Urinary bladder (tissue), 4 donors: ENCODE measurements around the gene C17orf78. TPM values are rescaled to one million over a fixed set of nuclear protein-coding genes. Genes with fewer than 3 reads are reported as not detected.

Experiments
- DNase-seq: peaks from one replicate; pipeline ENCODE4 v3.0.0-alpha.2; 2015; ENCODE audit errors: extremely low spot score
- H3K27ac ChIP-seq: one replicate; pipeline ENCODE4 v1.5.1; 2013; ENCODE audit warnings: low read depth, mild to moderate bottlenecking, moderate library complexity
- H3K36me3 ChIP-seq: one replicate; pipeline ENCODE4 v1.6.1; 2013; ENCODE audit warnings: mild to moderate bottlenecking, moderate library complexity; ENCODE audit not compliant: insufficient read depth
- H3K4me1 ChIP-seq: one replicate; pipeline ENCODE4 v1.6.1; 2013; ENCODE audit warnings: mild to moderate bottlenecking, moderate library complexity; ENCODE audit not compliant: insufficient read depth
- H3K4me3 ChIP-seq: one replicate; pipeline ENCODE4 v1.5.1; 2013; ENCODE audit warnings: low read depth, low read length
- WGBS: extraction: QIAGEN DNeasy Blood & Tissue Kit; methylation state at CpG from one replicate; pipeline ENCODE4 v1.1.7; 2013; 5-methylcytosine and 5-hydroxymethylcytosine counted together
- polyA plus RNA-seq: library from polyadenylated mRNA; stranded (reverse); fragments of 200-250 nt; gene quantifications from one replicate; pipeline ENCODE4 v1.2.3, GENCODE V29; 2013
- total RNA-seq: library from RNA; depleted of rRNA; stranded (reverse); fragments of >200 nt; gene quantifications from one replicate; pipeline ENCODE4 v1.2.3, GENCODE V29; 2014
- donor health status: healthy with polysubstance abuse.
- donor health status: healthy.

The C17orf78 gene
- total and polyA plus RNA-seq, 2 donors = not detected

DNA sequence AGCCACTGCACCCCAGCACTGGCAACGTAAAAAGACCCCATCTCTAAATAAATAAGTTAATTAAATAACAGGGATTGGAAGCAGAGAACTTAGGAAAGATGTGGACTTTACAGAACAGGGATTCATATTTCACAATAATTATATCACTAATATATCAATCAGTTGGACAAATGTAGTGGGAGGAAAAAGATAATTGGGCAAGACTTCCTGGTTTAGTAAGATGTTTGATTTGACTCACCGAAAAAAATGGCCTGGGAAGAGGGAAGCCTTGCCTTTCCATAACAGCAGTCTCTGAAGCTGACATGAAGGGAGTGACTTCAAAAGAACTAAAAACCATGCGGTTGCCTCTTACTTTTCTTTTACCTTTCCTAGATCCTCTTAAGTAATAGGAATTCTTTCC, 15.2 kb upstream of the C17orf78 start:
- DNase-seq = no peak
- Histone ChIP-seq H3K4me3 (no peak overlapping the region), H3K27ac (no peak overlapping the region), H3K36me3 (no peaks in the 10 kb centered on the region), H3K4me1 (no peaks in the 10 kb centered on the region)
- WGBS = 79% methylated on average over 3 of the region's 3 CpGs

DNA sequence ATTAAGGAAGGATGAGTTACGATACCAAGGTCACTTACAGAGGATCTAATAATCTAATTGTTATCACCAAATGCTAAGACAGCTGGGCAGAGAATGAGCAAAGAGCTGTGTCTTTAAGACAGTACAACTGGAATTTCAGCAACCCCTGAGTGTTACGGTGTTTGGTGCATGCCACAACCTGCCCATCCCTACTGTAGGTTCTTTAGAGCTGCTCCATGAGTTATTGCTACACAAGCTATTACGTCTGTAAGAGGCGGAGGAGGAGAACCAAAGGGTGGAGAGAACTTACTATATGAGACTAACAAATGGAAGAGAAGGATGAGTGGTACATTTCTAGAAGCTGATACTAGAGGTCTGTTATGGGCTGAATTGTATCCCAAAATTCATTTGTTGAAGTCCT, 14.2 kb upstream of the C17orf78 start:
- Histone ChIP-seq H3K4me1 (no peaks in the 10 kb centered on the region), H3K4me3 (no peak overlapping the region), H3K27ac (no peak overlapping the region), H3K36me3 (no peaks in the 10 kb centered on the region)
- DNase-seq = peak; percentile 74
- 90% methylated on average over 4 of the region's 4 CpGs for WGBS

DNA sequence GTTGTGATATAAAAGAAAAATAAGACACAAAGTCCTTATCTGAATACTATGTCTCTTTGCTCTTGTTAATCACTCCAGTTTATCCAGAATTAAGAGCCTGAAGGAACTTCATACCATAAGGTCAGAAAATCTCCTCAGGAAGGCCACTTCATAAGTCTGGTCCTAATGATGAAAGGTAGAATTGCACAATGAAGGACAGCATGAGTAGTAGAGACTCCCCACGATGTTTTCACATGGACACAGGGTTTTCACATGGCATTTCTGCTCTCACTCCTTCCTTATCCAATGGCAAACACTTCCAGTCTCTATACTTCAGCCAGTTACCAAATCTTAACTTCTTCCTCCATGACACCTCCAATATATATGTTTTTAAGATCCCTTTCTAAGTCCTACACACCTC, 10.2 kb upstream of the C17orf78 start:
- no peak overlapping the region for H3K4me3 ChIP-seq
- peaks cover 3% of the 10 kb centered on the region for H3K36me3 ChIP-seq
- no peak overlapping the region for H3K27ac ChIP-seq
- DNase-seq = no peak
- H3K4me1 ChIP-seq = no peaks in the 10 kb centered on the region
- 83% methylated on average over 1 of the region's 1 CpG for WGBS

DNA sequence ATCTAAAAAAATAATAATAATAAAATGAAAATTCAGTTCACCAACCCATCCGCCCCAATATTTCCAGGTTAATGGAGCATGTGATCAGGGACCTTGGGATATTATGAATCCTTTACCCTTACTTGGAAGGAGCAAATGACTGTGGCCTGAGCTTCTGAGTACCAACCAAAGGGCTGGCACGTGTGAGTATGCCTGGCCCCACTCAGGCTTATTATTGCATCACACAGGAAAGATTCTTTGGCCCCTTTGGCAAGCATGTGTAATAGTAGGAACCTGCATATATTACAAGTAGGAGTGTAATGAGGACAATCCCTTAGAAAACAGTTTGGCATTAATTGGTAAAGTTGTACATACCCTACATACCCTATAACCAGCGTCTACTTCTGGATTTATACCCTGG, 7.2 kb upstream of the C17orf78 start:
- no peaks in the 10 kb centered on the region for H3K4me1 ChIP-seq
- H3K36me3 ChIP-seq = peaks cover 3% of the 10 kb centered on the region
- DNase-seq = no peak
- H3K4me3 ChIP-seq = no peak overlapping the region
- WGBS = 84% methylated on average over 3 of the region's 3 CpGs
- H3K27ac ChIP-seq = no peak overlapping the region

DNA sequence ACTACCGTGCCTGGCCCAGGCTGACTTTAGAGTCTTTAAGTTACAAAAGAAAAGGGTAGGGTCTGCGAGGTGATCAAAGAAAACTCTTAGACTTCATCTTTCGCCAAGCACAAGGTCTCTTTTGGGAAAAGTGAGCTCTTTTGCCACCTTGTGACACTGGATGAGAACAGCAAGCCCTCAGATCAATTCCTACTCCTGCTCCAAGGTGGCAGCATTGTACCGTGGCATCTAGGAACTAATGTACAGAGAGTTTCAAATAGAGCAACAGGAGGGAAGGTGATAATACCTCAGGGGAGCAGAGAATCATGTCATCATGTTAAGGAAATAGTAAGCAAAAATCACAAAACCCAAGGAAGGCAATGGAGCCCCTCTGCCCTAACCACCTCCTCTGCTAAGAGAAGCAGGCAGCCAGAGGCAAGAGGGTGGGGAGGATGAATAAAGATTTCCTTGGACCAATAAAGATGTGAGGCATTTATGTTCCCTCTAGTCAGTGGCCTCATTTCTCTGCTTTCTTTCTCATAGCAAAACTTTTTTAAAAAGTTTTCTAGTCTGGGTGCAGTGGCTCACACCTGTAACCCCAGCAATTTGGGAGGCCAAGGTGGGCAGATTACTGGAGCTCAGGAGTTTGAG, 2.1 kb upstream of the C17orf78 start:
- no peak overlapping the region for H3K4me3 ChIP-seq
- H3K27ac ChIP-seq = no peak overlapping the region
- no peaks in the 10 kb centered on the region for H3K36me3 ChIP-seq
- no peaks in the 10 kb centered on the region for H3K4me1 ChIP-seq
- peak; percentile 69 for DNase-seq
- WGBS = 7% methylated on average over 4 of the region's 4 CpGs

DNA sequence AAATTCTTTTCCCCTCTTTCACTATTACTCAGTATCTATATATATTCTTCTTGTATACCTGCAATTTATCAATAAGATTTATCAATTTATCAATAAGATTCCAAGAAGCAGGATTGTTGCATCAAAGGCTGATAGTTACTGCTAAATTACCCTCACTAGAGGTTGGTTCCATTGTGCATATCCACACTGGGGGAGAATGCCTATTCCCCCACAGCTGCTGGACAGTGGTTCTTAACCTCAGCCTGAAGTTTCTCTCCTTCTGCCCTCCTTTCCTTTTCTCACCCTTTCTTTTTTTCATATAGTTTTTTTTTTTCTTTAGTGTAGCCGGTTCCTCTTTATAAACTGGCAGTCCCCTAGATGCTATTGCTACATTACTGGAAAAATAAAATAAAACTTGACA, 6.3 kb downstream of the C17orf78 start:
- no peak overlapping the region for H3K4me3 ChIP-seq
- H3K27ac ChIP-seq = no peak overlapping the region
- WGBS = 92% methylated on average over 1 of the region's 1 CpG
- no peaks in the 10 kb centered on the region for H3K36me3 ChIP-seq
- no peak for DNase-seq
- H3K4me1 ChIP-seq = no peaks in the 10 kb centered on the region

DNA sequence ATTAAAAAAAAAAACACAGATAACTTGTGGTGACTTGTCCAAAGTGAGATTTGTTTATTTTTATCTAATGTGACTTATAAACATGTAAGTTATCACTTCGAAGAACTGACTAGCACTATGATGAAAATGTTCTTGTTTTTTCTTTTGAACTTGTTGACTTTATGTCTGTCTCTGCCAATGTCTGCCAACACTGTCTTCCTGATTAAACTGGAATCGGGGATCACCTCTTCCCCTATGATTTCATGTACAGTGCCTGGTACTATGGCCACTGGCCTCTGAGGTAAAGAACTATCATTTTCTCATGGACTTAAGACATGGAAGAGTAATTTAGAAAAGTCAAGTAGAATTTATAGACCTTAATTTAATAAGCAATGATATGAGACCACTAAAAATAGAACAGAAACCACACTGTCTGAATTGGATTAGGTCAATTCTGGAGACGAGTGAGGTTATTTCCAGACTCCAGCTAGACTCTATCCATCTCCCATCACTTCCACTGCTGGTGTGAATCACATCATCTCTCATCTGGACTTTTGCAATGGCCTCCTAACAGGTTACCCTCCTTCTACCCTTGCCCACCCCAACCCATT, 8.9 kb downstream of the C17orf78 start:
- 56% methylated on average over 3 of the region's 3 CpGs for WGBS
- Histone ChIP-seq H3K4me1 (no peaks in the 10 kb centered on the region), H3K4me3 (no peak overlapping the region), H3K36me3 (no peaks in the 10 kb centered on the region), H3K27ac (no peak overlapping the region)
- no peak for DNase-seq

DNA sequence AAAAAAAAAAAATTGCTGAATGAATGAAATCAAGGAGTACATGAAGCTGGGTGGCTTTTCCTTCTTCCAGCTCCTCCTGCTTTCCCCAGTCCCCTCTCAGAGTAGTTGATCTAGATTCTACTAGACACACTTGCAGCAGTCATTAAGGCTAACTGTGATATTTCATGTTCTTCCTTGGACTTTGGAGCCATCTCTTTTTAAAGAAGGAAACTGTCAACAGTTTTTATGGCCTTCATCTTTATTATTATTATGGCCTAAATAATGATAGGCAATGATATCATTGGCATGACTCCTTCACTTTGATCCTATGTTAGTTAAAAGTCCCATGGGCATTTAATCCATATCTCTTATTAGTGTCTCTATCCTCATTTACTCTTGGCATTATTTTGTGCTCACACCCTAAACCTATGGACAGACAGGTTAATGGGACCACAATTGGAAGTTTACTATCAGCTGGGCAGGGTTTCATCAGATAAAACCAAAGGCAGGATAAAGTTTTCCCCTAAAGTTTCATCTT, 9.7 kb downstream of the C17orf78 start:
- Histone ChIP-seq H3K4me3 (no peak overlapping the region), H3K4me1 (no peaks in the 10 kb centered on the region), H3K36me3 (no peaks in the 10 kb centered on the region), H3K27ac (no peak overlapping the region)
- DNase-seq = no peak

DNA sequence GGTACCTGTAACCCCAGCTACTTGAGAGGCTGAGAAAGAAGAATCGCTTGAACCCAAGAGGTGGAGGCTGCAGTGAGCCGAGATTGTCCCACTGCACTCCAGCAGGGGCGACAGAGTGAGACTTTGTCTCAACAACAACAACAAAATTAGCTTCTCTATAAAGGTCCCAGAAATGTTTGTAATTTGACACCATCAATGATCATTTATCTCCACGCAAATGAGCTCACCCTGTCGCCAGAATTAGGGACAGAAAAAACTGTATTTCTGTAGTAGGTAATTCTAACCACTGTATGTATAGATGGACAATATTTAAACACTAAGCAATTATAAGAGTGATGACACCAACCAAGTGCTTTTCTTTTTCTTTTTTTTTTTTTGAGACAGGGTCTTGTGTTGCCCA, 10.7 kb downstream of the C17orf78 start:
- no peak for DNase-seq
- WGBS = 92% methylated on average over 5 of the region's 5 CpGs
- Histone ChIP-seq H3K36me3 (no peaks in the 10 kb centered on the region), H3K4me1 (no peaks in the 10 kb centered on the region), H3K4me3 (no peak overlapping the region), H3K27ac (no peak overlapping the region)

DNA sequence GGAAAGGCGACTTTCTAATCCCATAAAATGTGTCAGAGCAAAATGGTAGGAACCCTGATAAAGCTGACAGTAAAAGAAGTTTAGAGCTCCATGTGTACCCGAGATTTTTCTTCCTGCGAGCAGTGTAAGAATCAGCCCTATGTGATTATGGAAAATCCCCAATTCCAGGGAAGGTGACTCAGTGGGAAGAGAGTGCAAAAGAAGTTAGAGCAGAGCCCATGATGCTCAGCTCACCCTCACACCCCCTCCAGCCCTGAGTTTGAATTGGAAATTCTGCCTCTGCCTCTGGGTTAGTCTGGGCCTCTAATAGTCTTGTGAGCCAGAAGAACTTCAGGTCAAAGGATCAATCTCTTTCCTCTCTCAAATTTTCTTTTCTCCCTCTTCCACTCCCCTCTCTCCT, 12.5 kb downstream of the C17orf78 start:
- WGBS = 87% methylated on average over 3 of the region's 3 CpGs
- Histone ChIP-seq H3K4me1 (no peaks in the 10 kb centered on the region), H3K4me3 (no peak overlapping the region)

DNA sequence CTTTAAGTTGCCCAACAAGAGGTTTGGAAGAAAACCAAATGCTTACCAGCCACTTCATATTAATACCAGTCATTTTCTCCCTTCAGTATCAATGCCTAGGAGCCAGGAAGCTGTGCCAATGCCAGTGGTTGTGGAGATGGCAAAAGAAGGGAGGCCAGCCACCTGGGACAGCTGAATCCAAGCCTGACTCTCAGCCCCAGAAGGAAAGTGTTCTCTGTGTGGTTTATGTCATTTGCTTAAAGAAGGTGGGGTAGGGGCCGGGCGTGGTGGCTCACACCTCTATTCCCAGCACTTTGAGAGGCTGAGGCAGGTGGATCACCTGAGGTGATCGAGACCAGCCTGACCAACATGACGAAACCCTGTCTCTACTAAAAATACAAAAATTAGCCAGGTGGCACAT, 13.4 kb downstream of the C17orf78 start:
- no peaks in the 10 kb centered on the region for H3K36me3 ChIP-seq
- 95% methylated on average over 4 of the region's 4 CpGs for WGBS
- DNase-seq = no peak
- H3K4me1 ChIP-seq = no peaks in the 10 kb centered on the region
- H3K4me3 ChIP-seq = no peak overlapping the region
- H3K27ac ChIP-seq = no peak overlapping the region

More for the DNA sequence above, 12.5 kb downstream of the C17orf78 start:
- Histone ChIP-seq H3K27ac (no peak overlapping the region), H3K36me3 (no peaks in the 10 kb centered on the region)
- DNase-seq = no peak

DNA sequence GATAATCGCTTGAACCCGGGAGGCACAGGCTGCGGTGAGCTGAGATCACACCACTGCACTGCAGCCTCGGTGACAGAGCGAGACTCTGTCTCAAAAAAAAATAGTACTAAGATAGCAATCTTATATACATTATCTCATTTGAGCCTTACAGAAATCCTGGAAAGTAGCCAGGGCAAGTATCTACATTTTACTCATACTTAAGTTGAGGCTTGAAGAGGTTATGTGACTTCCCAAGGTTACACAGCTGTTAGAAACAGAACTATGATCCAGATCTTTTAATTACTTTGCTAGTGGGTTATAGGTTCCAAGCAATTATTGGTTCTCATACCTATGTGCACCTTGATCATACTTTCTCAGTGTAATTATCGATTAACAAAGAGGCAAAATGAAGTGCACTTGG, 15.4 kb downstream of the C17orf78 start:
- no peaks in the 10 kb centered on the region for H3K36me3 ChIP-seq
- 83% methylated on average over 6 of the region's 6 CpGs for WGBS
- H3K27ac ChIP-seq = no peak overlapping the region
- no peak overlapping the region for H3K4me3 ChIP-seq
- no peaks in the 10 kb centered on the region for H3K4me1 ChIP-seq
- DNase-seq = no peak

DNA sequence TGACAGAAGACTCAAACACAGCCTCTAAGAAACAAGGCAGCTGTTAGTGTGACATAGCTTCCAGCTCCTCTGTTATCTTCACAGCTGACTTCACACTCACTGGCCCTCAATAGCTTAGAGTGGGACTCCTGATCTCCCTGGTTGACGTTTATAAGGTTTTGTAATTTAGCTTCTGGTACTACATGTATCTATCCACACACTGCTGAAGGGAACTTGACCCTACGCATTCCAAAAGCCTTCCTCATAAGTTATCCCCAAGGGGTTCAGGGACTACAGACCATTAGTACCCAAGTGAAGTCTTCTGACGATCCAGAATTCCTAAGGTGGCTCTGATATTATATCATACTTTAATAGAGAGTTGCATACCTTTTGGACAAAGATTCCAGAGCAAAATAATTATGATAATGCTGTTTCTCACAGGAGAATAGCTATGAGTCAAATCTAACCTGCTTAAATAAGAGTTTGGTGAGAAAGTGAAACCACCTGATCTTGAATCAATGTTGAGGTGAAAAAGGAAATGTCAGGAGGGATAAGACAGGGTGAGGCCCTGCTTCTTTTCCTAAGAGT, 16.3 kb downstream of the C17orf78 start:
- Histone ChIP-seq H3K36me3 (no peaks in the 10 kb centered on the region), H3K27ac (no peak overlapping the region), H3K4me3 (no peak overlapping the region), H3K4me1 (no peaks in the 10 kb centered on the region)
- WGBS = 51% methylated on average over 3 of the region's 3 CpGs
- no peak for DNase-seq

DNA sequence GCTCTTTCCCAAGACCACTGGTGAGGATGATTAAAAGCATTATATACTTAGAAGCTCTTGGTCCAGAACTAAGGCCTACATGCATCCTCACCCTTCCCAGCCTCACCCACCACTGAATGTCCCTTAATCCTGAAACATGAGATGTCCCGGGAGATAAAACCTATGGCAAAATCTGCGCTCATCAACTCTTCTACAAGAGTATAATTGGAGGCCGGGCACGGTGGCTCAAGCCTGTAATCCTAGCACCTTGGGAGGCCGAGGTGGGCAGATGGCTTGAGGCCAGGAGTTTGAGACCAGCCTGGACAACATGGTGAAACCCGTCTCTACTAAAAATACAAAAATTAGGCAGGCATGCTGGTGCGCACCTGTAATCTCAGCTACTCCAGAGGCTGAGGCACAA, 17.6 kb downstream of the C17orf78 start:
- DNase-seq = no peak
- Histone ChIP-seq H3K27ac (no peak overlapping the region), H3K36me3 (no peaks in the 10 kb centered on the region), H3K4me1 (no peaks in the 10 kb centered on the region), H3K4me3 (no peak overlapping the region)
- WGBS = 96% methylated on average over 7 of the region's 7 CpGs
